H9 (cell line): Measurements from ENCODE around the gene OR5D18. TPM values are rescaled to one million over a fixed set of nuclear protein-coding genes. Genes with fewer than 3 reads are reported as not detected.

ENCODE experiments used
- DNase-seq: peaks from one replicate; pipeline ENCODE4 v3.0.0-alpha.2; 2017
- H2AFZ ChIP-seq: one replicate; pipeline ENCODE4 v1.6.1; 2013; ENCODE audit warnings: mild to moderate bottlenecking, low read length, control low read depth, moderate library complexity
- H2AK5ac ChIP-seq: 2 replicates; pipeline ENCODE4 v1.6.1; 2013; ENCODE audit warnings: low read length, control low read depth, mixed read lengths; ENCODE audit not compliant: insufficient read length
- H2BK120ac ChIP-seq: one replicate; pipeline ENCODE4 v1.6.1; 2013; ENCODE audit warnings: low read depth, mild to moderate bottlenecking, low read length, control low read depth, inconsistent platforms; ENCODE audit not compliant: poor library complexity, severe bottlenecking
- H2BK12ac ChIP-seq: 2 replicates; pipeline ENCODE4 v1.6.1; 2013; ENCODE audit warnings: low read length, control low read depth, mixed read lengths, low read depth; ENCODE audit not compliant: insufficient read length
- H2BK15ac ChIP-seq: 2 replicates; pipeline ENCODE4 v1.6.1; 2013; ENCODE audit warnings: low read depth, low read length, control low read depth
- H2BK20ac ChIP-seq: one replicate; pipeline ENCODE4 v1.6.1; 2013; ENCODE audit warnings: low read depth, mild to moderate bottlenecking, low read length, control low read depth, inconsistent platforms; ENCODE audit not compliant: poor library complexity, severe bottlenecking
- H2BK5ac ChIP-seq: 2 replicates; pipeline ENCODE4 v1.6.1; 2013; ENCODE audit warnings: low read length, control low read depth, mixed read lengths; ENCODE audit not compliant: insufficient read length
- H3K14ac ChIP-seq: 2 replicates; pipeline ENCODE4 v1.6.1; 2013; ENCODE audit warnings: low read length, control low read depth; ENCODE audit not compliant: insufficient read depth
- H3K18ac ChIP-seq: 2 replicates; pipeline ENCODE4 v1.6.1; 2013; ENCODE audit warnings: low read depth, mild to moderate bottlenecking, mixed read lengths, low read length, control low read depth; ENCODE audit not compliant: insufficient read length
- H3K23ac ChIP-seq: 2 replicates; pipeline ENCODE4 v1.6.1; 2013; ENCODE audit warnings: low read length, control low read depth, mixed read lengths, low read depth; ENCODE audit not compliant: insufficient read length
- H3K23me2 ChIP-seq: 2 replicates; pipeline ENCODE4 v1.6.1; 2013; ENCODE audit warnings: low read depth, mild to moderate bottlenecking, mixed read lengths, low read length, control low read depth; ENCODE audit not compliant: insufficient read length, poor library complexity, severe bottlenecking
- H3K27ac ChIP-seq: 2 replicates; pipeline ENCODE4 v1.5.1; 2013; ENCODE audit warnings: low read length, control low read depth, mixed read lengths, low read depth; ENCODE audit not compliant: insufficient read length
- H3K27me3 ChIP-seq: 2 replicates; pipeline ENCODE4 v1.6.1; 2013; ENCODE audit warnings: low read length, control low read depth, inconsistent platforms; ENCODE audit not compliant: insufficient read depth
- H3K4ac ChIP-seq: 2 replicates; pipeline ENCODE4 v1.6.1; 2013; ENCODE audit warnings: low read depth, mild to moderate bottlenecking, control low read depth, inconsistent platforms, low read length, moderate library complexity
- H3K4me1 ChIP-seq: 2 replicates; pipeline ENCODE4 v1.6.1; 2013; ENCODE audit warnings: low read length, control low read depth, inconsistent platforms; ENCODE audit not compliant: insufficient read depth
- H3K4me2 ChIP-seq: 2 replicates; pipeline ENCODE4 v1.6.1; 2013; ENCODE audit warnings: low read length, control low read depth, mixed read lengths; ENCODE audit not compliant: insufficient read length, insufficient read depth
- H3K56ac ChIP-seq: 2 replicates; pipeline ENCODE4 v1.6.1; 2013; ENCODE audit warnings: low read depth, mild to moderate bottlenecking, mixed read lengths, low read length, control low read depth; ENCODE audit not compliant: insufficient read length
- H3K79me1 ChIP-seq: 2 replicates; pipeline ENCODE4 v1.6.1; 2013; ENCODE audit warnings: low read depth, mild to moderate bottlenecking, moderate library complexity, low read length, control low read depth, inconsistent platforms; ENCODE audit not compliant: insufficient read depth, poor library complexity, severe bottlenecking
- H3K79me2 ChIP-seq: 2 replicates; pipeline ENCODE4 v1.6.1; 2013; ENCODE audit warnings: low read length, control low read depth, inconsistent platforms; ENCODE audit not compliant: insufficient read depth
- H3K9ac ChIP-seq: 2 replicates; pipeline ENCODE4 v1.6.1; 2013; ENCODE audit warnings: low read length, control low read depth, mixed read lengths; ENCODE audit not compliant: insufficient read length; ENCODE audit errors: extremely low read depth
- H3K9me3 ChIP-seq: one replicate; pipeline ENCODE4 v1.6.1; 2013; ENCODE audit warnings: low read depth, low read length, inconsistent platforms; ENCODE audit not compliant: control insufficient read depth
- H3T11ph ChIP-seq: one replicate; pipeline ENCODE4 v1.6.1; 2013; ENCODE audit warnings: mild to moderate bottlenecking, low read length, control low read depth, inconsistent platforms
- H4K20me1 ChIP-seq: one replicate; pipeline ENCODE4 v1.6.1; 2013; ENCODE audit not compliant: control insufficient read depth, insufficient read length, insufficient read depth
- H4K5ac ChIP-seq: 2 replicates; pipeline ENCODE4 v1.6.1; 2013; ENCODE audit warnings: low read depth, mild to moderate bottlenecking, mixed read lengths, low read length, control low read depth; ENCODE audit not compliant: insufficient read length
- H4K8ac ChIP-seq: replicated peaks from 2 replicates; pipeline ENCODE4 v1.6.1; 2013; ENCODE audit warnings: low read length, control low read depth, mixed read lengths, low read depth; ENCODE audit not compliant: insufficient read length
- H4K91ac ChIP-seq: 2 replicates; pipeline ENCODE4 v1.6.1; 2013; ENCODE audit warnings: low read depth, mild to moderate bottlenecking, moderate library complexity, mixed read lengths, low read length, control low read depth; ENCODE audit not compliant: insufficient read length
- H3K27ac Mint-ChIP-seq, 3 experiments: 2 replicates in 2 of 3; 3 replicates in 1 of 3; pipeline ENCODE4 v1.8.0; 2020 to 2021; ENCODE audit warnings: mixed read lengths in 3 of 3, mild to moderate bottlenecking in 1 of 3, moderate library complexity in 1 of 3
- H3K27me3 Mint-ChIP-seq: 2 replicates; pipeline ENCODE4 v1.8.0; 2021; ENCODE audit warnings: low read depth, mild to moderate bottlenecking, moderate library complexity, mixed read lengths
- H3K36me3 Mint-ChIP-seq, 3 experiments: 2 replicates in 2 of 3; 3 replicates in 1 of 3; pipeline ENCODE4 v1.8.0; 2020 to 2021; ENCODE audit warnings: low read depth in 3 of 3, mixed read lengths in 3 of 3; ENCODE audit not compliant: insufficient read depth in 1 of 3
- H3K4me1 Mint-ChIP-seq, 2 experiments: 2 replicates each; pipeline ENCODE4 v1.8.0; 2020; ENCODE audit warnings: mixed read lengths in 2 of 2
- H3K4me3 Mint-ChIP-seq, 2 experiments: 2 replicates in 1 of 2; 3 replicates in 1 of 2; pipeline ENCODE4 v1.8.0; 2020 to 2021; ENCODE audit warnings: mild to moderate bottlenecking in 2 of 2, mixed read lengths in 2 of 2, moderate library complexity in 1 of 2
- H3K9me3 Mint-ChIP-seq, 2 experiments: 2 replicates in 1 of 2; 3 replicates in 1 of 2; pipeline ENCODE4 v1.8.0; 2020; ENCODE audit warnings: mild to moderate bottlenecking in 2 of 2, mixed read lengths in 2 of 2, moderate library complexity in 1 of 2
- WGBS: extraction: QIAGEN DNeasy Blood & Tissue Kit; methylation state at CpG from one replicate; pipeline ENCODE4 v1.1.7; 2013; ENCODE audit warnings: missing lambda C conversion rate, low lambda C conversion rate, mixed read lengths; ENCODE audit not compliant: insufficient read length; ENCODE audit errors: extremely low coverage; 5-methylcytosine and 5-hydroxymethylcytosine counted together
- total RNA-seq: library from RNA; stranded (reverse); gene quantifications from 2 replicates; pipeline ENCODE4 v1.2.1, GENCODE V29; 2021
- TF ChIP-seq, protein P1 (sequence below): fragments of 200-600 bp; sonication (generic); conservative IDR thresholded peaks from 3 replicates; pipeline ENCODE4 v1.8.0; 2021; ENCODE audit warnings: antibody characterized with exemption, mild to moderate bottlenecking

OR5D18 gene
- total RNA-seq, 1 experiment from 2014 or later, result not detected

DNA sequence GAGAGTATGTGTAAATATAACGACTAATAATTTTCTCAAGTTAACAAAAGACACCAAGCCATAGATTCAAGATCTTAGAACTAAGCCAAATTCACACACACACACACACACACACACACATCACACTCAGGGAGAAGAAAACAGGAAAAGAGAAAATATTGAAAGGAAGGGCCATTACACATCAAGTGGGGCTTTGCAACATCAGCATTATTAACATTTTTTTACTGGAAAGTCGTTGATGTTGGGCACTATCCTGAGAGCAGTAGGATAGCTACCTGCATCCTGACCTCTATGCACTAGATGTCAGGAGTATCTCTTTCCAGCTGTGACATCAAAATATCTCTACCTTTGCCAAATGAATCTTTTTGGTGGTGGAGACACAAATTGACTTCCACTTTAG lies 28.0 kb downstream of the OR5D18 start:
- no peak overlapping the region for H3K4me3 Mint-ChIP-seq
- Histone ChIP-seq H2AK5ac (no peak overlapping the region), H3K9me3 (peaks cover 53% of the 10 kb centered on the region), H3K79me1 (no peaks in the 10 kb centered on the region), H2BK15ac (no peak overlapping the region), H3K23me2 (no peaks in the 10 kb centered on the region), H3K4me2 (no peak overlapping the region), H3K23ac (no peak overlapping the region), H4K5ac (no peak overlapping the region), H2BK20ac (no peak overlapping the region), H4K8ac (no peak overlapping the region), H2BK120ac (no peak overlapping the region), H3K14ac (no peak overlapping the region), H3K4me1 (no peaks in the 10 kb centered on the region), H2BK5ac (no peak overlapping the region), H3K18ac (no peak overlapping the region), H3K79me2 (no peaks in the 10 kb centered on the region), H3K9ac (no peak overlapping the region), H4K20me1 (no peaks in the 10 kb centered on the region), H2AFZ (no peak overlapping the region), H2BK12ac (no peak overlapping the region), H3T11ph (no peak overlapping the region), H3K27me3 (no peaks in the 10 kb centered on the region), H3K27ac (no peak overlapping the region), H4K91ac (no peak overlapping the region), H3K4ac (no peak overlapping the region), H3K56ac (no peak overlapping the region)
- no peaks in the 10 kb centered on the region for H3K4me1 Mint-ChIP-seq
- TF ChIP-seq, protein P1, sequence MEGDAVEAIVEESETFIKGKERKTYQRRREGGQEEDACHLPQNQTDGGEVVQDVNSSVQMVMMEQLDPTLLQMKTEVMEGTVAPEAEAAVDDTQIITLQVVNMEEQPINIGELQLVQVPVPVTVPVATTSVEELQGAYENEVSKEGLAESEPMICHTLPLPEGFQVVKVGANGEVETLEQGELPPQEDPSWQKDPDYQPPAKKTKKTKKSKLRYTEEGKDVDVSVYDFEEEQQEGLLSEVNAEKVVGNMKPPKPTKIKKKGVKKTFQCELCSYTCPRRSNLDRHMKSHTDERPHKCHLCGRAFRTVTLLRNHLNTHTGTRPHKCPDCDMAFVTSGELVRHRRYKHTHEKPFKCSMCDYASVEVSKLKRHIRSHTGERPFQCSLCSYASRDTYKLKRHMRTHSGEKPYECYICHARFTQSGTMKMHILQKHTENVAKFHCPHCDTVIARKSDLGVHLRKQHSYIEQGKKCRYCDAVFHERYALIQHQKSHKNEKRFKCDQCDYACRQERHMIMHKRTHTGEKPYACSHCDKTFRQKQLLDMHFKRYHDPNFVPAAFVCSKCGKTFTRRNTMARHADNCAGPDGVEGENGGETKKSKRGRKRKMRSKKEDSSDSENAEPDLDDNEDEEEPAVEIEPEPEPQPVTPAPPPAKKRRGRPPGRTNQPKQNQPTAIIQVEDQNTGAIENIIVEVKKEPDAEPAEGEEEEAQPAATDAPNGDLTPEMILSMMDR, result no peak
- H3K27ac Mint-ChIP-seq, result no peak overlapping the region
- H3K9me3 Mint-ChIP-seq, result peaks cover 73 to 81% of the 10 kb centered on the region in 2 experiments
- H3K36me3 Mint-ChIP-seq, result peaks cover 2 to 18% (median 5%) of the 10 kb centered on the region in 3 experiments; a peak in 5 of 7 replicates
- H3K27me3 Mint-ChIP-seq, result peaks cover 2% of the 10 kb centered on the region; the same call in 1 of the 2 replicates
- DNase-seq, result no peak
- no CpG with 5 or more reads among the region's 2 CpGs for WGBS
